Middle frontal gyrus (tissue), 1 donor: ENCODE measurements around the gene XPC.

Source experiments
- DNase-seq: peaks from one replicate; pipeline ENCODE4 v3.0.0-alpha.2; 2015; ENCODE audit warnings: low spot score; ENCODE audit errors: extremely low spot score

XPC gene

DNA sequence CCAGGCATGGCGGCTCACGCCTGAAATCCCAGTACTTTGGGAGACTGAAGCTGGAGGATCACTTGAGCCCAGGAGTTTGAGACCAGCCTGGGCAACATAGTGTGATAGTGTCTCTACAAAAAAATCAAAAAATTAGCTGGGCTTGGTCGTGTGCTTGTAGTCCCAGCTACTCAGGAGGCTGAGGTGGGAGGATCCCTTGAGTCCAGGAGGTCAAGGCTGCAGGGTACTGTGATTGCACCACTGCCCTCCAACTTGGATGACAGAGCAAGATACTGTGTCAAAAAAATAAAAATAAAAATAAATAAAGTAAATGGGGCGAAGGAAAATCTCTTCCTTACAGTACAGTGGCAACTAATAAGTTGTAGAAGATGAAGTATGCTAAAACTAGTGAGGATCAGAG, 29.8 kb upstream of the XPC start:
- no peak for DNase-seq

DNA sequence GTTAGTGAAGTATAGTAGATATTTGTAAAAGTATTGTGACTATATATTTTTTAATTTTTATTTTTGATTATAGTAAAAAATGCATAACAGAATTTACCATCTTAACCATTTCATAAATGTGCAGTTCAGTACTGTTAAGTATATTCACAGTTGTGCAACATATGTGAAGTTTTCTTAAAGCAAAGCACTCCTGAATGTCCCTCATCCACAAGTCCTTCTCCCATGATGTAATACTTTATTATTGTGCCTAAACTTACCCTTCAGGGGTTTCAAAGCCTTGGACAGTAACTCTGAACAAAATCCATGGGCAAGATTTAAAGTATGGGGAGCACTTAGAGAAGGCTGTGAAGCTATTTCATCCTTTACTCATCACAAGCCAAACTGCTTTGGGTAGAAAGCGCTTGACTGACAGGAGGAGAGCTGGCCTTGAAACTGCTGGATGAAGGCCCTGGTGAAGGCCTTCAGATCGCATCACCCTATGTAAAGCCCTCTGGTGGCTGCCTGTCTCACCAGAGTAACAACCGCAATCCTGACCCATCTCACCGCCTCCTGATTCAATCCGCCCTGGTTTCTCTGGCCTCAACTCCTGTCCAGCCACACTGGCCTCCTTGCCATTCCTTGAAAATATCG, 28.3 kb upstream of the XPC start:
- no peak for DNase-seq

DNA sequence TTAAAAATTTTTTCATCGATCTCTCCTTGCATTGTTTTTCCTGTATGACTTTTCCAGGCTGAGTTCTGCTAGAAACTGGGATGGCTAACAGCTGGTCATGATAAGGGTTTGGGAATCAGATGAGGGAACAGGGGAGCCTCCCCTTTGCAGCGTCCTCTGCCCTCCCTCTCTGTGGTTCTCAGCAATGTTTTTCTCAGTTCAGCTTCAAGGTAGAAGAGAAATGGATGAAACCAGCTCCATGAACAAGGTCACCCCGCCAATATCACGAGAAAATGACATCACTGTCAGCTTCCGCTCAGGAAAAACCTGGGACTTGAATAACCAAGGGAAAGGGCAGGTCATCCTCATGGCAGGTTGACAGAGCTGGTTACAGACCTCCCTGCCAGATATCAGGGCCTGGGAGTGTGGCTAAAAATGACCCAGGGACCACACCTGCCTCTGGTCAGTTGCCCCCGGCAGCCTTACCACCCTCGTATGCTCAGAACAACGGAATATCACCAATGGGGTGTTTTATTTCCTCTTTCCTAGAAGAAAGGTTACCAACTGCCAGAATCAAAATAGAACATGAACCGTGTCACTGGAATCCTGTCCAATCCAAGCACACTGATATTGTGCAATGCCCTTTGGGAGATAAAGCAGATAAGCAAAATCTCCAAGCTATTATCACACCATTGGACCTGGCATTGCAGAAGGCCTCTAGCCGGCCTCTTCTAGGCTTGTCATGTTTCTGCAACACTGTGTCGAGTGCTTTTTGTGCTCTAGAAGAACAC, 26.3 kb upstream of the XPC start:
- DNase-seq, result no peak

DNA sequence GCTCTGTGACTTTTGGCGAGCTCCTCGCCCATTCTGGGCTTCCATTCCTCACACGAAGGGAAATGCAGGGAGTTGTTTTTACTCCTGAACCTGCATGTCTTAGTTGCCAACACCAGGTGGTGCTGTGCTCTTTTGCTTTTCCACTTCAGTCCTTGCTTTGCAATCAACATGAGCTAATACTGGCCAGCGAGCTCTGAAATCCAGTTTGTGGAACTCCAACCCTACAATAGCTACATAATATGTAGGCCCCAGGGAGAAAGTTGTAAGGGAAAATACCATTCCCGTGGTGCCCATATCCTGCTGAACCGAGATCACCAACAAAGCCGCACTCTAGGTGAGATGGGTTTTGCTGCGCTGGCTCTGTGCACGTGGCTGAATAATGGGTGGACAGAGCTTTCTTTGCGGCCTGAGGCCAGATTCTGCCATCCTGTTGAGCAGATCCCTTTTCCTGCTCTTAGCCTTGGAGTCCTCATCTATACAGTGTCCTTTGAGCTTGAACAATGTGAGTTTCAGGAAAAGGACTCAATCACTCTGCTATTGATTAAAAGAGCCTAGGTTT, 25.2 kb upstream of the XPC start:
- peak; percentile 60 for DNase-seq

DNA sequence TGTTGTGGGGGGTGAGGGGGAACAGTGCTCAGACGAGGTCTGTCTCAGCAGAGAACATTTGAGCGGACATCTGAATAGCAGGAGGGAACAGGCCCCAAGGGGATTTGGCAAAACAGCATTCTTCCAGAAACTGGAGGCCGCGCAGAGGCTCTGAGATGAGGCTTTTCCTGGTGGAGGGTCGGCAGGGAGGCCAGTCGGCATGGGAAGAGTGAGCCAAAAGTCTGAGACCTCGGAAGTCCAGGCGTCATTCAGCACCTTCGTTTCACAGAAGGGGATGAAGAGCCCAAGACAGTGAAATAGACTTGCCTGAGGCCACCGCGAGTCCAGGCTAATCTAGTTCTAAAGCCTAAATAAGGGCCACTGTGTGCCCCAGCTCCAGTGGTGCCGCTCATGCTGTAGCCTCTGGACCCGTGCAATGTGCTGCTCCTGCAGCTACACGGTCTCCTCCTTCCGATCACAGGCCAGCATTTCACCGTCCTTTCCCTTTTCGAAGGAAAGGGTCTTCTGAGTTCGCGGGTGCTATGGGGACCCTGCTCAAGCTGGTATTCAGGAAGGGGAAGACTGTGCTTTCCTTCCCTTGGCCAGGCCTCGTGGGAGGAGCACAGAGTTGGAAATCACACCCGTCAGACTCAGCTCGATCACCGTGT, 24.6 kb upstream of the XPC start:
- no peak for DNase-seq

DNA sequence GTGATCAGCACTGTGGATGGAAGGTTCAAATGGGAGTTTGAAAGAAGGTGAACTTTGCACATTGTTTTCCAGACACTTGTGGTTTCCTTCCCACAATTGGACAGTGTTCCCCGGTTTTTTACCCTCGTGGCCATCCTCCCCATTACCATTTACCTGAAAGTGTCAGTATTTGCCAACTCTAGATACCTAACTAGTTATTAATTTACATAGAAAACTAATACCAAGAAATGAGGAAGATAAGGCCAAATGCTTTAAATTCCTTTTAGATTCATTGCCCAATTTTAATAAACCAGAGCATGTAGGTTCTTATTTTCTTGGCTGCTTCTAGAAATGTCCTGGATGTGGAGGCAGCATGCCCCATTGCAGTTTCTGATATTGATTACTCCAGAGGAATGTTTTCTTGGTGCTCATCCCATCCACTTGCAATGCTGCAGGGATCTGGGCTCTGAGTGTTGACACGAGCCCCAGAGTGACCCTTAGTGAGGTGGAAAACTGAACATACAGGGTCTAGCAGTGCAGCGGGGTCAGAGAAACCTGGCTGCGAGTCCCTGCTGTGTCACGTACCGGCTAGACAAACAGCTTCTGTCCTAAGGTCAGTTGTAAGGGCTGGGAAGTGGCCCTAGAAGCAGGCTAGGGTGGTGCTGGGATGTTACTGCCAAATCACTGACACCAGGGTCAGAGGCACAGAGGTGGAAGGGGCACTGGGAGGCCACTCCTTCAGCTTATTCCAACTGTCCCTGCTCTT, 23.7 kb upstream of the XPC start:
- DNase-seq, result no peak

DNA sequence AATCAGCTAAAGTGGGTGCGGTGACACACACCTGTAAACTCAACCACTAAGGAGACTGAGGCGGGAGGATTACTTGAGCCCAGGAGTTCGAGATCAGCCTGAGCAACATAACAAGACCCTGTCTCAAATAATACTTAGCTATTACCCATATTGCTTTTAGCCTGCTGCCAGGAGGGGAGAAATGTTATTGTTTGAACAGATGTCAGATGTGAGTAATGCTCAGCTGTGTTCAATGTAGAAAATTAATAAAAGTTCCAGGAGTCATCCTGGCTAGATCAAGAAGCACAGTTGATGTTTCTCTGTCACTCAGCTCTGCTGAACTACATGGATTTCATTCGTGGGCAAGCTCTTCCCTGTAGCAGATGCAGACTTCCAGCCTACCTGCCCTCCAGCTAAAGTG, 22.4 kb upstream of the XPC start:
- DNase-seq, result no peak

DNA sequence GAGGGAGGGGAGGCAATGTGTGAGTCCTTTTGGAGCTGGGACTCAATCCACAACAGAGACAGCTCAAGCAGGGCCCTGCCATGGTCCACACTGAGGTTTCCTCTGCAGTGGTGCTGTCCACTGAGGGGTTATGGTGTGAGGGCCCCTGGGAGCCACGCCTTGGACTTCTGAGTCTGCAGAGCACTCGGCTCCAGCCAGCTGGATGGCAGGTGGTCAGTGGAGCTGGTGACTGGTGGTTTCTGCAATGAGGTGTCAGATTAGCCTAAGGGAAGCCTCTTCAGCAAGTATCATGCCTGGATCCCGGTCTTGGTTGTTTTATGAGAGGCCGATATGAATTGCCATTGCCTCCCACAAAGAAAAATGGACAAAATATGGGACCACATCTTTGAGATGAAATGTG, 21.9 kb upstream of the XPC start:
- no peak for DNase-seq

DNA sequence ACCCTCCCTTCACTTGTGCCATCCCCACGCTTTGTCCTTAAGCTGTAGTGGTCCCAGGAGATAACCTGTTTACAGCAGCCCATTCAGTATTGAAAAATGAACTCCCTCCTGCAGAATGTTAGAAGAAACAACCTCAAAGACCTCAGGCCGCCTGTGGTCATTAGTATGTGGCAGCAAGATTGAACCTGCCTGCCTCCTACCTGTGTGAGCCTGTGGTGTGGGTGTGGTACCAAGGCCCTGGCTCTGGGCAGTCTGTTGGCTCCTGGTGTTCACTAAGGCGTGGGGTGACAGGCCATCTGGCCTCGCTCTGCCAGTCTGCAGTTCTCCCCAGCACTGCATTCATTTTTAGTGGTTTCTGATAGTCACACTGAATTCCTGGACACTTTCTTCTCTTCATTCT, 21.2 kb upstream of the XPC start:
- no peak for DNase-seq

DNA sequence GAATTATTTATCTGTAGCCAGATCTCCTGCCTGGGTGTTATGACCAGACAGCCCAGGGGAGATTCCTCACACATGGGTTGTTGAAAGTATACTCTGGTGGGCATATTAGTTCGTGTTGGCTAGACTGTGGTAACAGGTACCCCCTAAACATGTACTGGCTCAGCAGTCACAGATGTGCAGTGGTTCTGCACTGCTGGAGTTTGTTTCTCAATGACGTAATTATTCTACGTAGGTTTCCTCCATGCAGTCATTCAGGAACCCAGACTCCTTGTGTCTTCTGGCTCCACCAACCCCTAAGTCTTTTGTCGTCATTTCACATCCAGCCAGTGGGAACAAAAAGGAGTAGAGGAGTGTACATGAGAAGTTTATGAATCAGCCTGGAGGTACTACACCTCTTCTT, 16.5 kb upstream of the XPC start:
- no peak for DNase-seq

DNA sequence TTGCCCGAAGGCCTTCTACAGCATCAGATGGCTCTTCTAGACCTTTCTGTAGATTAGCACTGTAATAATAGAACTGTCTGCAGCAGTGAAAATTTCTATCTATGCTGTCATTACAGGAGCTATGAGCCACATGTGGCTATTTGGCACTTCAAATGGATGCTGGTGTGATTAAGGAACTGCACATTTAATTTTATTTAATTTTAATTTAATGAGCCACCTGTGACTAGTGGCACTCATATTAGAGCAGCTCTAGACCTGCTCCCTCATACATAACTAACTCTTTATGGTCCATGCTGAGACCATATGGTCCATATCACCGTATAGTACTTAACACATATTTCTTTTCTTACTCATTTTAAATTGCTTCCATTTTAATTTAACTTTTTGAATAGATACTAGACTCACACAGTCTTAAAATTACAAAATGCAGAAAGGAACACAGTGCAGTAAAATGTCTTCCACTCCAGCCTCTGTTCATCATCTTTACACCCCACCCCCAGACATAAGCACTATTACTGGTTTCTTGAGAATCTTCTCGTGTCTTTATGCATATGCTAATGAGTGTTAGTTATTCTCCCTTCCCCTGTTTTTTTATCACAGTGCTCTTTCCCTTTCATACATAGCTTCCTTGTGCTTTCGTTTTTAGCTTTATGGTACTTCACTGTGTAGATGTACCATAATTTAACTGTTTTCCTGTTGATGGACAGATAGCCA, 9.8 kb upstream of the XPC start:
- DNase-seq, result no peak

DNA sequence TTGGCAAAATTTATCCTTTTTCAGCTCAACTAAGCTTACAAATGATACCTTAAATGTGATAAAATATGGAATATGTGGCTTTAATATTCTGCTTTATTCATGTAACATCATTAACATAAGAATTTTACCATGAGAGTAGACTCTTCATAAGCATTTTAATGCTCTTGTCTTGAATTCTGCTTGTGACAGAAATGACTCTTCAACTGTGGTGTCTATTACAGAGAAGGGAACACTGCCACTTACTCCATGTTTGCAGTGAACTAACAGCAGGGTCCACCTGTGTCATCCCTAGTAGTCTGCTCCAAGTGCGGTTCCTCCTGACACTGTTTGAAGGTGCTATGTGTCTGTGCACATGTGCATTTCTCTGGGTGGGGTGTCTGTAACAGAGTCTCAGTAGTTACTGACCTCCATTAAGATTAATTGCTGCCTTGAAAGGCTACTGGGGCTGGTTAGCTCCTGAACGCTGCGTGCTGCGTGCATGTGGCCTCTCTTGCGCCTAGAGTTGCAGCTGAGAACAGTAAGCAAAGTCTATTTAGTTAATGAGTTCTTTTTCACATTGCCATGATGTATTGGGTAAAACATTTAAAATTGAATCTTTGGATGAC, 8.6 kb upstream of the XPC start:
- DNase-seq, result no peak

DNA sequence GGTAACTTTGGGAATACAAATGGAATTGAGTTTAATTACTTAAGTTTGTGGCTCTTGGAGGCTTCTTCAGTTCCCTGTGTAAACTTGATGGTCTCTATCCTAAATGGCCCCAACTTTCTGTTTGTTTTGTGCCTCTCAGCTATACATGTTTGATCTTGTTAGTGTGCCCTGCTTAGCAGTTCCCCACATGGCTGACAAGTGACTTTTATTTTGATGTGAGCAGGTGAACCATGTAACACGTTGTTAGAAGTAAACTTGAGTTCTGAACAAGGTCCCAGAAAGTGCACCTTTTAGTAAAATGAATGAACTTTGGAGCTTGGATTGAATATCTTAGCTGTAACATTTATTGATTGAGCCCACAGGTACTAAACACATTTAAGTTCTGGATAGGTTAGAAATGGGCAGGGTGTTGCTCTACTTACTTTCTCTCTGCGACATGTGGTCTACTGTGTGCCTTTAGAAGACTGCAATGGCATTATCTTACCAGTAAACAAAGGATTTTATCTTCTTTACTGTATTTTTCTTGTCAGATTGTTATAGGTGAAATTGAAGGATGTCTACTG, 4.7 kb upstream of the XPC start:
- DNase-seq, result no peak

DNA sequence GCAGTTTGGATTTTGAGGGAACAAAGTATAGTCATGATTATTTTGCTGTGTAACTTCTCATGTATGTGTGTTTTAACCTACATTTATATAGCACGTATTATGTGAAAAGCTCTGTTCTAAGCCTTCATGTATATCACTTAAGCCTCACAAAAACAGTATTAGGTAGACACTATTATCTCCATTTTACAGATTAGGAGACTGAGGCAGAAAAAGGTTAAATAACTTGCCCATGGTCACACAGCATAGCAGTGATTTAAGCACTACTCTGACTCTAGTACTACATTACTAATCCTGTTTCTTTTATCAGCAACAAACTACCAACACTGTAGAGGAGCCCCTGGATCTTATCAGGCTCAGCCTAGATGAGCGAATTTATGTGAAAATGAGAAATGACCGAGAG, 2.9 kb upstream of the XPC start:
- no peak for DNase-seq

DNA sequence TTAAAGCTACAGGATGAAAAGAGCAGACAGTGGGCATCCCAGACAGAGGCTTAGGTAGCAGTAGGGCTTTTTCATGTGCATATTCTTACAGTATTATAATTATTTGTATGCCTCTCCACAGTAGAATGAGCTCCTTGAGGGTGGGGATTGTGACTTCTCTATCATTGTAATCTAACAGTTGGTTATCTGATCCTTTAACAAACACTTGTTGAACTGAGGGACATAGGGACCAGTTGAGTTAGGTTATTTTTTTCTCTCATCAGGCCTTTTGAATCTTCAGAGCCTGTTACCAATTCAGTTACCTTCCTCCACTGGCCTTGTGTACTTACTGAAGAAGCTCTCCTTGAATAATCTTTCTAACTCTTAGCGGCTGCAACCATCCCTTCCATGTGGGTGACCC, 1.4 kb upstream of the XPC start:
- no peak for DNase-seq

DNA sequence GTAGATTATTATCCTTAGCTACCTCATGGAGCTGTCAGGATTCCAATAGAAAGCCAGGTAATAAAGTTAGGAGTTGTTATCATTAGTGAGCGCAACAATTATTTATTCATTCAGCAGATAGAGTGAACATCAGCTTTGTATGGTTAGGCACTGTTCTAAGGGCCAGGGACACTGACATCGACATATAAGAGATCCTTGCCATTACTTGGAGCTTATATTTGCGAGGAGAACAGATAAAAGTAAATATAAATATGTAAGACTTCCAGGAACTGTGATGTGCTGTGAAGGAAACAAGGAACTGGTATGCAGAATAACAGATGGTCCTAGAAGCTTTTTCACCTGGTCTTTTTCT, 689 bp upstream of the XPC start:
- no peak for DNase-seq

DNA sequence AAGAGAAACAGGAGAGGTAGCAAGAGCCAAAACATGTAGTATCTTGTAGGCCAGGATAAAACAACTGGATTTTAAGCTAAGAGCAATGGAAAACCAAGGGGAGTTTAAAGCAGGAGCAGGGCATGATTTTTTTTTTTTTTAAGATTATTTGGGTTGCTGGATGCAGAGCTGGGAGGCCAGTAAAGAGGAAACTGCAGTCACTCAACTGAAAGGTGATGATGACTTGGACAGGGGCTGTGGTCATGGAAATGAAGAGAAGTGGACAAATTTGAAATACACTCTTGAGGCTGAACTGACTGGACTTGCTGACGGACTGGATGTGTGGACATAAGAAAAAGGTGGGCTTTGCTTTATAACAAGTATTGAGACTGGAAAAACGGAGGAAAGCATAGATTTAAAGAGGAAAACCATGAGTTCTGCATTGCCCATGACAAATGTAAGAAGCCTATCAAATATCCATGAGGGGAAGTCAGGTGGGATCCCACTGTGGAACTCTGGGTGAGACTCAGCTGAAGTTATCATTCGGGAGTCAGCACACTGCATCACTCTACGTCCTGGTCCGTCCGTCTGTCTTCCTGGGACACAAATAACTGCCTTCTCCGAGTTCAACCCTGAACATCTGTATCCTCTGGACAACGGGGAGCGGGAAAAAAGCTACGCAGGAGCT, 688 bp downstream of the XPC start:
- DNase-seq, result no peak

DNA sequence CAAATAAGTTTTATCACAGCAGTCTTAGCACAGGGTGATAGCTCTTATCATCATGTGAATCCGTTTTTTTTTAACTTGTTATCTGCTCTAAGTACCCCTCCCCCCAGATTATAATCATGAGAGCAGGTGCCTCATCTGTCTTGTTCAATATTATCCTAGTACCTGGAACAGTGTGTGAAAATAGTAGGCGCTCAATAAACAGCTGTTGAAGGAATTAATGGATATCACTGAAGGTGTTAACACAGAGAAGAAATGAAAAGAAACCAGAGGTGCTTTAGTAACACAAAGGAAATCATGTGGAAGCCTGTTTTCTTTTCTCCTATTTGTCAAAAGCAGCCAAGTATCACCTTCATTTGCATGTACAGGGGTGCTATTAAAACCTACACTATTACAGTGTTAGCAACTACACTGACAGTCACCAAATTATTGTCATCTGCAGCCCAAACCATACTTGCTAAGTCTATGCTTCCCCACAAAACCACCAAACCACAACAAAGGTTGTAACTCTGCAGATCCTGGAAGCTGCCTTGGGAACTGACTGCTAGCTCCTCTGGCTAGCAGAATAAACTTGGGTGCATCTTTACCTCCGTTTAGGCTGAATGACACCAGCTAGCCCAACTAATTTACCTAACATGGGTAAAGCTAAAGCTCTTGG, 2.9 kb downstream of the XPC start:
- DNase-seq, result no peak

DNA sequence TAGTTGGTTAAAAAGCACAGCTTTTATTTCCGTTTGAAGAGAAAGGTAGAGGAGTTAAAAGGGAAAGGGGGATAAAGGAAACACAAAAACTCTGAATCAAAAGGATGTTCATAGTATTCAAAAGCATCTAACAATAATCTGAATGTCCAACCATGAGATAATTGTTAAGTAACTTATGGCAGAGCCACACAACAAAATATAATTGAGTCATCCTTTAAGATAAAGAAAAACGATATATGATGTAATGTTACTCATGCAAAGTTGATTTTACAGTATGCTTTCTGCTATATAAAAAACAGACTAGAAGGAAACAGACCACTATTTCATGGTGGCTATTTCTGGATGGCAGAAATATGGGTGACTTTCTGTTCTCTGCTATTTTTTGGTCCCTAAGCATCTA, 3.9 kb downstream of the XPC start:
- no peak for DNase-seq

DNA sequence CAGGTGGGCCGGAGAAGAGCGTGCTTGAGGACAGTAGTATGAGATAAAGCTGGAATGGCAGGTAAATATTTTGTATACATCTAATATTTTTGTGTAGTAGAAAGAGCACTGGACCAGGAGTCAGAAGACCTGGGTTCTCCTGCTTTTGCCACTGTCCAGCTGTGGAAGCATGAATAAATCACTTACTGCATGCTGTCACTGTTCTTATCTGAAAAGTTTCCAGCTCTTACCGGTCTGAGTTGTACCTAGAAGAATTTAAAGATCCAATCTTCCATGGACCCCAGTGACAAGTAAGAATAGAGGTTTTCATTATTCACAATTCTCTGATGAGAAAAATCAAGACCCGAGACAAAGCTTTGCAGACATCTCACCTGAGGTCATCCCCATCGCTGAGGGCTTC, 5.9 kb downstream of the XPC start:
- no peak for DNase-seq
